ENCODE results near the gene KIF21A.

Gene KIF21A

DNA sequence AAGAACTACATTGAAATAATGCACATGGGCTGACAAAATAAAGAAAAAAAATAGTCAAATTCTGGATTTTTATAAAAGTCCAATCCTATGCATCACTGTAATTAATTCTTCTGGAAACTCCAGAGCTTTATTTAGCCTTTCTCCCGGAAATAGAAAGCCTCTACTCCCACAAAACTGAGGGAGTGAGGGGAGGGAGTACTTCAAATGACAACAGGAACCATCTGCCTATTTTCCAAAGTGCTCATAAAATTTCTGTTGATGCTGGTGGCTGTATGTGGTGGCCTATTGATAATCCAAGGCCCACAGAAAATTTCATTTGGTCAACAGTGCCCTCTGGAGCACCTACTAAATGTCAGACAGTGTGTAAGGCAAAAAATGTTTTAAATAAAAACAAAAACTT is 64.6 kb downstream of the KIF21A start:
- no peaks in the 10 kb centered on the region for H3K27me3 ChIP-seq (ENCODE audit: insufficient read depth, poor library complexity, severe bottlenecking)
- TF ChIP-seq, protein P1, sequence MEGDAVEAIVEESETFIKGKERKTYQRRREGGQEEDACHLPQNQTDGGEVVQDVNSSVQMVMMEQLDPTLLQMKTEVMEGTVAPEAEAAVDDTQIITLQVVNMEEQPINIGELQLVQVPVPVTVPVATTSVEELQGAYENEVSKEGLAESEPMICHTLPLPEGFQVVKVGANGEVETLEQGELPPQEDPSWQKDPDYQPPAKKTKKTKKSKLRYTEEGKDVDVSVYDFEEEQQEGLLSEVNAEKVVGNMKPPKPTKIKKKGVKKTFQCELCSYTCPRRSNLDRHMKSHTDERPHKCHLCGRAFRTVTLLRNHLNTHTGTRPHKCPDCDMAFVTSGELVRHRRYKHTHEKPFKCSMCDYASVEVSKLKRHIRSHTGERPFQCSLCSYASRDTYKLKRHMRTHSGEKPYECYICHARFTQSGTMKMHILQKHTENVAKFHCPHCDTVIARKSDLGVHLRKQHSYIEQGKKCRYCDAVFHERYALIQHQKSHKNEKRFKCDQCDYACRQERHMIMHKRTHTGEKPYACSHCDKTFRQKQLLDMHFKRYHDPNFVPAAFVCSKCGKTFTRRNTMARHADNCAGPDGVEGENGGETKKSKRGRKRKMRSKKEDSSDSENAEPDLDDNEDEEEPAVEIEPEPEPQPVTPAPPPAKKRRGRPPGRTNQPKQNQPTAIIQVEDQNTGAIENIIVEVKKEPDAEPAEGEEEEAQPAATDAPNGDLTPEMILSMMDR (IDR thresholded peaks at IDR 0.05; ENCODE audit: insufficient read depth, low read length): no peak
- TF ChIP-seq POLR2AphosphoS5 (IDR thresholded peaks at IDR 0.05; ENCODE audit: low read depth) (no peak), GABPA (IDR thresholded peaks at IDR 0.05; ENCODE audit: low read depth) (no peak), SPI1 (IDR thresholded peaks at IDR 0.05; ENCODE audit: borderline replicate concordance, low read depth) (no peak)
- TF ChIP-seq, protein P2, sequence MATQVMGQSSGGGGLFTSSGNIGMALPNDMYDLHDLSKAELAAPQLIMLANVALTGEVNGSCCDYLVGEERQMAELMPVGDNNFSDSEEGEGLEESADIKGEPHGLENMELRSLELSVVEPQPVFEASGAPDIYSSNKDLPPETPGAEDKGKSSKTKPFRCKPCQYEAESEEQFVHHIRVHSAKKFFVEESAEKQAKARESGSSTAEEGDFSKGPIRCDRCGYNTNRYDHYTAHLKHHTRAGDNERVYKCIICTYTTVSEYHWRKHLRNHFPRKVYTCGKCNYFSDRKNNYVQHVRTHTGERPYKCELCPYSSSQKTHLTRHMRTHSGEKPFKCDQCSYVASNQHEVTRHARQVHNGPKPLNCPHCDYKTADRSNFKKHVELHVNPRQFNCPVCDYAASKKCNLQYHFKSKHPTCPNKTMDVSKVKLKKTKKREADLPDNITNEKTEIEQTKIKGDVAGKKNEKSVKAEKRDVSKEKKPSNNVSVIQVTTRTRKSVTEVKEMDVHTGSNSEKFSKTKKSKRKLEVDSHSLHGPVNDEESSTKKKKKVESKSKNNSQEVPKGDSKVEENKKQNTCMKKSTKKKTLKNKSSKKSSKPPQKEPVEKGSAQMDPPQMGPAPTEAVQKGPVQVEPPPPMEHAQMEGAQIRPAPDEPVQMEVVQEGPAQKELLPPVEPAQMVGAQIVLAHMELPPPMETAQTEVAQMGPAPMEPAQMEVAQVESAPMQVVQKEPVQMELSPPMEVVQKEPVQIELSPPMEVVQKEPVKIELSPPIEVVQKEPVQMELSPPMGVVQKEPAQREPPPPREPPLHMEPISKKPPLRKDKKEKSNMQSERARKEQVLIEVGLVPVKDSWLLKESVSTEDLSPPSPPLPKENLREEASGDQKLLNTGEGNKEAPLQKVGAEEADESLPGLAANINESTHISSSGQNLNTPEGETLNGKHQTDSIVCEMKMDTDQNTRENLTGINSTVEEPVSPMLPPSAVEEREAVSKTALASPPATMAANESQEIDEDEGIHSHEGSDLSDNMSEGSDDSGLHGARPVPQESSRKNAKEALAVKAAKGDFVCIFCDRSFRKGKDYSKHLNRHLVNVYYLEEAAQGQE (IDR thresholded peaks at IDR 0.05; ENCODE audit: insufficient replicate concordance, low read depth): no peak
- H3K27ac ChIP-seq (replicated peaks): no peak overlapping the region
- no peak overlapping the region for H3K4me3 ChIP-seq (replicated peaks; ENCODE audit: insufficient read depth, low read length)
- DNase-seq (ENCODE audit: low read depth in 1 of 2, low spot score in 1 of 2): no peak

DNA sequence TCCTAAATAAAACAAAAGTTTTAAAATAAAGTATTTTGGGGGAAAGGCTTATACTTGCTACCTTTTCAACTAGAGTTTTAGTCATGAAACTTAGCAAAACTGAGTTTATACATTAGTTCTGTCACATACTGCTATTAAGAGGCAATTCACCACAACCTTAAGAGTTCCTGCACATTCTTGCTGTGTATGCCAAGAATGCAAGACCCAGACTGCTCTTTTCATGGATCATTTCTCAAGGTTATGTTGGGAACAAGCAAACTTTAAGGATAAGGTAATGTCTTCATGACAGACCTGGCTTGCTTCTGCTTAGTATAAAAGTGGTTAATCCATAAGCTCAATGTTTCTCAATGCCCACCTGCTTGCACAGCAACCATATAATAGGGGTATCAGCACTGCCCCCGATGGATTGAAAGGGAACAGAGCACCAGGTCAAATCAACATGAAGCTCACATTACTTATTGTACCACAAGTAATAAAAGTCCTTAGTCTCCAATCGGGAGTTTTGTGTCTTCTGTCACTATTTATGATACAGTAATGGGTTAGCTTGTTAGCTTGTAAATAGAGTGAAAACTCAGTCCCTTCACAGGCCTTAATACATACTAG is 67.6 kb downstream of the KIF21A start:
- Histone ChIP-seq H3K27ac (replicated peaks) (no peak overlapping the region), H3K4me3 (replicated peaks; ENCODE audit: insufficient read depth, low read length) (no peak overlapping the region), H3K27me3 (ENCODE audit: insufficient read depth, poor library complexity, severe bottlenecking) (no peaks in the 10 kb centered on the region)
- TF ChIP-seq SPI1 (IDR thresholded peaks at IDR 0.05; ENCODE audit: borderline replicate concordance, low read depth): no peak
- no peak for DNase-seq (ENCODE audit: low read depth in 1 of 2, low spot score in 1 of 2)

DNA sequence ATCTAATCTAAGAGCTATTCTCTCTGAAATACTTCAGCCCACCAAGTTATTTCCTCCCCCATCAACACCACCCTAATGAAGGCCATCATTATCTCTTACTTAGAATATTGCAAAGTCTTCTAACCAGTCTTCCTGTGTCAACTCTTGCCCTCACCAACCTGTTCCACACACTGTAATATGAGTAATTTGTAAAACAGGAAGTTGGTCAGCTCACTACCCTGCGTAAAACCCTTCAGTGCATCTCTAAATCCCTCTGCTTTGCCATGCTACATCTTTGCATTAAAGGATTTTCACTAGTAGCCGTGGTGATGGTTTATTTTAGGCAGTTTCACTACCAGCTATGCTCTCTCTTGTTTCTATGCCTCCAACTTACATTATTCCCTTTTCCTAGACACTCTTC is 70.0 kb downstream of the KIF21A start:
- peak in 1 of 2 experiments; percentile 1 for DNase-seq (ENCODE audit: low read depth in 1 of 2, low spot score in 1 of 2)
- Histone ChIP-seq H3K27me3 (ENCODE audit: insufficient read depth, poor library complexity, severe bottlenecking) (no peaks in the 10 kb centered on the region), H3K27ac (replicated peaks) (no peak overlapping the region), H3K4me3 (replicated peaks; ENCODE audit: insufficient read depth, low read length) (no peak overlapping the region)
- no peak for TF ChIP-seq GABPA (IDR thresholded peaks at IDR 0.05; ENCODE audit: low read depth)
- no peak for TF ChIP-seq POLR2AphosphoS5 (IDR thresholded peaks at IDR 0.05; ENCODE audit: low read depth)

DNA sequence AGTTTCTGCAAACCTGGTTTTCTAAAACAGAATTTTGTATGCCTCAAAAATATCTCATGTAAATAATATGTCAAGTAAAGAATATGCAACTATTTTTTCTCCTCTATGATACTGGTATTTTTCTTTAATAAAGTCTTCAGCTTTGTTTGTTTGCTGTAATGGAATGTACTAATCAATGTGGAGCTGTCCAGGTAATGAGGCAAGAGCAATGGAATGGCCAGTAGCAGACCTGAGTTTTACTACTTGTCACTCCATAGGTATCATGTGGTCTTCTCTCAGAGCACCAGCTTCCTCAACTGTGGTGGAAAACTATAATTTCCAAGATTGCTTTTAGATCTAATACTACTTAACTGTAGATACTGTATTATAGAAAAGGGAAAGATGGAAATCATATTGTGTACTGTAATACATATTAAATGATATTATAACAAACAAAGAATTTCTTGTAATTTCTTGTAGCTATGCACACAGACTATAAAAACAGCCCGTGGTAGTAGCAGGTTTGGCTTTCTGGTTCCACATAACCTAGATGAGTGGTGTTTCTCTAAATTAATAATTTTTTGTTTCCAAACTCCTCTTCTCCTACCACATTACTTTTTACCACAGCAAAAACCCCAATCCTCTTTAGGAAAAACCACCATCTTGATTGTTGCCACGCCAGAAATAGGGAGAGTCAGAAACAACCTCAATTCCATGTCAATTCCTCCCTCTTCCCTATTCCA is 70.6 kb downstream of the KIF21A start:
- no peak overlapping the region for H3K27ac ChIP-seq (replicated peaks)
- TF ChIP-seq, protein P2 (IDR thresholded peaks at IDR 0.05; ENCODE audit: insufficient replicate concordance, low read depth): no peak
- TF ChIP-seq, protein P1 (IDR thresholded peaks at IDR 0.05; ENCODE audit: insufficient read depth, low read length): no peak
- no peak for TF ChIP-seq GABPA (IDR thresholded peaks at IDR 0.05; ENCODE audit: low read depth)
- TF ChIP-seq POLR2AphosphoS5 (IDR thresholded peaks at IDR 0.05; ENCODE audit: low read depth): no peak
- no peak for TF ChIP-seq SPI1 (IDR thresholded peaks at IDR 0.05; ENCODE audit: borderline replicate concordance, low read depth)

More for the DNA sequence above, 70.6 kb downstream of the KIF21A start:
- no peaks in the 10 kb centered on the region for H3K27me3 ChIP-seq (ENCODE audit: insufficient read depth, poor library complexity, severe bottlenecking)
- no peak for DNase-seq (ENCODE audit: low read depth in 1 of 2, low spot score in 1 of 2)
- no peak overlapping the region for H3K4me3 ChIP-seq (replicated peaks; ENCODE audit: insufficient read depth, low read length)
